ENCODE data around the gene MIDN.

DNA sequence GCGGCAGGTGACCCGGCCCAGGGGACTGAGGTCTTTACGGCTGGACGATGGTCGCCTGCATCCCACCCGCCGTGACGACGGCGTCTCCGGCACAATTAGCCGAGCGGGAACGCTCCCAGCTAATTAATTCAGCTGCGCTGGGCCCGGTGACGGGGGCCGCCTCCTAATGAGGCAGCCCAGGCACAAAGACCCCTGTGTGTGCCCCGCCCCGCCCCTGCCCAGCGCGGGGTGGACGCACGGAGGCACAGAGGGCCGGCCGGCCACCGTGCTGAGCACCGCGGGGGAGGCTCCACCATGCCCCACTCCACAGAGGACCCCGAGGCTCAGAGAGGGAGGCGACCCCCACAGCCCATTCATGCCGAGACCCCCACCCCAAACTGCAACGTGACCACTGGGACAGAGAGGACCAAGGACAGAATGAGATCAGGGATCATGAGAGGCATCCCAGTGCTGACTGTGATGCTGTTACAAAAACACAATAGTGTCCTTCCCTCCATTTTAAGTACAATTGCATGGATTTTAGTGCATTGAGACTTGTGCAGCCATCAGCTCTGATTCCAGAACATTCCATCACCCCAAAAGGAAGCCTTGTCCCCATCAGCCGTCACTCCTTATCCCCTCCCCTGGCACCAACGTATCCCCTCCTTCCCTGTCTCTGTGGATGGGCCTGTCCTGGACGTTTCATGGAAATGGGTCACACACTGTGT, 54.3 kb downstream of the MIDN start:
- TF ChIP-seq, protein P1, sequence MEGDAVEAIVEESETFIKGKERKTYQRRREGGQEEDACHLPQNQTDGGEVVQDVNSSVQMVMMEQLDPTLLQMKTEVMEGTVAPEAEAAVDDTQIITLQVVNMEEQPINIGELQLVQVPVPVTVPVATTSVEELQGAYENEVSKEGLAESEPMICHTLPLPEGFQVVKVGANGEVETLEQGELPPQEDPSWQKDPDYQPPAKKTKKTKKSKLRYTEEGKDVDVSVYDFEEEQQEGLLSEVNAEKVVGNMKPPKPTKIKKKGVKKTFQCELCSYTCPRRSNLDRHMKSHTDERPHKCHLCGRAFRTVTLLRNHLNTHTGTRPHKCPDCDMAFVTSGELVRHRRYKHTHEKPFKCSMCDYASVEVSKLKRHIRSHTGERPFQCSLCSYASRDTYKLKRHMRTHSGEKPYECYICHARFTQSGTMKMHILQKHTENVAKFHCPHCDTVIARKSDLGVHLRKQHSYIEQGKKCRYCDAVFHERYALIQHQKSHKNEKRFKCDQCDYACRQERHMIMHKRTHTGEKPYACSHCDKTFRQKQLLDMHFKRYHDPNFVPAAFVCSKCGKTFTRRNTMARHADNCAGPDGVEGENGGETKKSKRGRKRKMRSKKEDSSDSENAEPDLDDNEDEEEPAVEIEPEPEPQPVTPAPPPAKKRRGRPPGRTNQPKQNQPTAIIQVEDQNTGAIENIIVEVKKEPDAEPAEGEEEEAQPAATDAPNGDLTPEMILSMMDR (IDR thresholded peaks at IDR 0.05; ENCODE audit: low read length): no peak
- no peak for TF ChIP-seq EZH2 (IDR thresholded peaks at IDR 0.05; ENCODE audit: borderline replicate concordance, low read length)
